Stimulated activated CD4-positive, alpha-beta T cell treated with anti-CD3 and anti-CD28 coated beads, Interleukin-15, amount 100 ng/mL, for 24 hours (primary cell): ENCODE results near the gene BCL2L11.

ENCODE experiments used
- DNase-seq: peaks from one replicate; pipeline ENCODE4 v3.0.0-alpha.2; 2020

The BCL2L11 gene

GRCh38 chr2:111145103-111145760, 24.5 kb downstream of the BCL2L11 start:
- DNase-seq, result no peak

- no peak for DNase-seq
These were observed 25.2 kb downstream of the BCL2L11 start for GRCh38 chr2:111145951-111146350.

- no peak for DNase-seq
These were observed 27.6 kb downstream of the BCL2L11 start for GRCh38 chr2:111148225-111148873.

GRCh38 chr2:111148925-111149324, 28.2 kb downstream of the BCL2L11 start:
- DNase-seq, result no peak

- DNase-seq, result no peak
These were observed 29.3 kb downstream of the BCL2L11 start for GRCh38 chr2:111149882-111150455.

- DNase-seq, result no peak
These were observed 34.0 kb downstream of the BCL2L11 start for GRCh38 chr2:111154758-111155157.

GRCh38 chr2:111155610-111156009, 34.9 kb downstream of the BCL2L11 start:
- DNase-seq, result no peak

GRCh38 chr2:111156529-111156928, 35.8 kb downstream of the BCL2L11 start:
- no peak for DNase-seq

GRCh38 chr2:111157071-111157661, 36.5 kb downstream of the BCL2L11 start:
- no peak for DNase-seq

- DNase-seq, result no peak
These were observed 37.1 kb downstream of the BCL2L11 start for GRCh38 chr2:111157798-111158197.

GRCh38 chr2:111159641-111160040, 38.9 kb downstream of the BCL2L11 start:
- no peak for DNase-seq

GRCh38 chr2:111160758-111161157, 40.0 kb downstream of the BCL2L11 start:
- DNase-seq, result no peak

GRCh38 chr2:111161971-111162370, 41.3 kb downstream of the BCL2L11 start:
- no peak for DNase-seq

- DNase-seq, result peak; percentile 27
These were observed 42.1 kb downstream of the BCL2L11 start for GRCh38 chr2:111162718-111163331.

- no peak for DNase-seq
These were observed 43.4 kb downstream of the BCL2L11 start for GRCh38 chr2:111164078-111164477.

- no peak for DNase-seq
These were observed 44.4 kb downstream of the BCL2L11 start for GRCh38 chr2:111165084-111165483.

- DNase-seq, result no peak
These were observed 45.4 kb downstream of the BCL2L11 start for GRCh38 chr2:111166115-111166514.

GRCh38 chr2:111167076-111167862, 46.6 kb downstream of the BCL2L11 start:
- DNase-seq, result no peak

GRCh38 chr2:111167863-111168162, 47.1 kb downstream of the BCL2L11 start:
- DNase-seq, result no peak

- peak; percentile 81 for DNase-seq
These were observed 48.0 kb downstream of the BCL2L11 start for GRCh38 chr2:111168528-111169239.

- no peak for DNase-seq
These were observed 48.6 kb downstream of the BCL2L11 start for GRCh38 chr2:111169268-111169667.

GRCh38 chr2:111169924-111170323, 49.2 kb downstream of the BCL2L11 start:
- DNase-seq, result no peak
